ENCODE data around the gene PPARA. TPM values are rescaled to one million over a fixed set of nuclear protein-coding genes. Genes with fewer than 3 reads are reported as not detected.
"Not testable (repeated sequence)": the region's sequence is repeated elsewhere in the genome, so short reads cannot be mapped to it uniquely, and the experiment has no call there.

PPARA gene
- total and polyA plus RNA-seq, 7 donors = 11.0 to 55.8 (median 37.3) TPM

- Histone ChIP-seq H3K36me3 (ENCODE audit: insufficient read depth in 1 of 2, low read depth in 1 of 2) (no peaks in the 10 kb centered on the region), H3K4me1 (no peaks in the 10 kb centered on the region), H3K9me3 (no peaks in the 10 kb centered on the region), H3K27me3 (ENCODE audit: insufficient read depth in 3 of 3, low read length in 2 of 3) (no peaks in the 10 kb centered on the region), H3K4me3 (no peak overlapping the region), H3K27ac (no peak overlapping the region)
- no peak for TF ChIP-seq CTCF (IDR thresholded peaks at IDR 0.05)
- WGBS, 3 donors = 75 to 85% (median 81%) methylated on average over 14 of the region's 14 CpGs
- DNase-seq (no peak), ATAC-seq (no peak)
- intact Hi-C loops (cut with DNase I) = no loop called here
These were observed 13.0 kb upstream of the PPARA start for GRCh38 chr22:46137218-46137766.

- no peaks in the 10 kb centered on the region for H3K36me3 ChIP-seq (ENCODE audit: insufficient read depth in 1 of 2, low read depth in 1 of 2)
- H3K4me1 ChIP-seq = no peaks in the 10 kb centered on the region
- no peaks in the 10 kb centered on the region for H3K9me3 ChIP-seq
- no peak for TF ChIP-seq CTCF (IDR thresholded peaks at IDR 0.05)
- no peak overlapping the region for H3K4me3 ChIP-seq
- intact Hi-C loops (cut with DNase I) = no loop called here
- DNase-seq = no peak
- 80 to 90% (median 82%) methylated on average over 14 of the region's 14 CpGs for WGBS, 3 donors
- H3K27ac ChIP-seq = no peak overlapping the region
- H3K27me3 ChIP-seq (ENCODE audit: insufficient read depth in 3 of 3, low read length in 2 of 3) = no peaks in the 10 kb centered on the region
- no peak for ATAC-seq
These were observed 12.1 kb upstream of the PPARA start for GRCh38 chr22:46138058-46138797.

- 11 to 23% (median 18%) methylated on average over 9 of the region's 9 CpGs for WGBS, 3 donors
- H3K36me3 ChIP-seq (ENCODE audit: insufficient read depth in 1 of 2, low read depth in 1 of 2); H3K4me1 ChIP-seq; H3K27me3 ChIP-seq (ENCODE audit: insufficient read depth in 3 of 3, low read length in 2 of 3); H3K4me3 ChIP-seq; intact Hi-C loops (cut with DNase I); H3K9me3 ChIP-seq: not testable (repeated sequence)
- ATAC-seq = peak; percentile 29 to 63 (median 48)
- peak in 1 of 2 donors; percentile 43 for DNase-seq
- peak overlapping the region; percentile 69 for H3K27ac ChIP-seq
These were observed 10.9 kb upstream of the PPARA start for GRCh38 chr22:46139417-46139816.

- ATAC-seq = peak; percentile 47 to 67 (median 54)
- no peak for TF ChIP-seq CTCF (IDR thresholded peaks at IDR 0.05)
These were observed 10.4 kb upstream of the PPARA start for GRCh38 chr22:46139895-46140350.

GRCh38 chr22:46140989-46141928 is 9.1 kb upstream of the PPARA start:
- H3K27me3 ChIP-seq (ENCODE audit: insufficient read depth in 3 of 3, low read length in 2 of 3) = no peaks in the 10 kb centered on the region
- DNase-seq (no peak), ATAC-seq (no peak)
- TF ChIP-seq CTCF (IDR thresholded peaks at IDR 0.05) = no peak
- no peaks in the 10 kb centered on the region for H3K4me1 ChIP-seq
- whole genome bisulfite sequencing, 3 donors = 88 to 92% (median 90%) methylated on average over 16 of the region's 16 CpGs
- H3K4me3 ChIP-seq = no peak overlapping the region
- no peak overlapping the region for H3K27ac ChIP-seq
- no peaks in the 10 kb centered on the region for H3K36me3 ChIP-seq (ENCODE audit: insufficient read depth in 1 of 2, low read depth in 1 of 2)
- intact Hi-C loops (cut with DNase I) = no loop called here
- no peaks in the 10 kb centered on the region for H3K9me3 ChIP-seq

More at GRCh38 chr22:46139895-46140350, 10.4 kb upstream of the PPARA start:
- Histone ChIP-seq H3K4me1 (no peaks in the 10 kb centered on the region), H3K36me3 (ENCODE audit: insufficient read depth in 1 of 2, low read depth in 1 of 2) (no peaks in the 10 kb centered on the region), H3K27me3 (ENCODE audit: insufficient read depth in 3 of 3, low read length in 2 of 3) (no peaks in the 10 kb centered on the region), H3K27ac (peak overlapping the region; percentile 69), H3K4me3 (no peak overlapping the region), H3K9me3 (no peaks in the 10 kb centered on the region)
- peak in 1 of 2 donors; percentile 47 for DNase-seq
- intact Hi-C loops (cut with DNase I) = no loop called here
- WGBS, 3 donors = 26 to 30% (median 29%) methylated on average over 17 of the region's 17 CpGs

All from psoas muscle (tissue), 8 donors.